Measurements from ENCODE around the gene ATXN1.
A peak's percentile ranks its signal among the peaks of the same experiment; 100 is the strongest.

ATXN1 gene

GRCh38 chr6:16332175-16332542 is 429.1 kb downstream of the ATXN1 start:
- peak; percentile 77 for DNase-seq (ENCODE audit: low read depth)

GRCh38 chr6:16331384-16332174 is 429.7 kb downstream of the ATXN1 start:
- peak; percentile 82 for DNase-seq (ENCODE audit: low read depth)

- DNase-seq (ENCODE audit: low read depth), result no peak
Observed at GRCh38 chr6:16329233-16329632, 432.0 kb downstream of the ATXN1 start.

GRCh38 chr6:16327777-16328325 is 433.4 kb downstream of the ATXN1 start:
- no peak for DNase-seq (ENCODE audit: low read depth)

- DNase-seq (ENCODE audit: low read depth), result no peak
Observed at GRCh38 chr6:16326971-16327776, 434.1 kb downstream of the ATXN1 start.

- no peak for DNase-seq (ENCODE audit: low read depth)
Observed at GRCh38 chr6:16326531-16326930, 434.7 kb downstream of the ATXN1 start.

- DNase-seq (ENCODE audit: low read depth), result peak; percentile 24
Observed at GRCh38 chr6:16324606-16325225, 436.5 kb downstream of the ATXN1 start.

GRCh38 chr6:16324184-16324583 is 437.1 kb downstream of the ATXN1 start:
- DNase-seq (ENCODE audit: low read depth), result no peak

- DNase-seq (ENCODE audit: low read depth), result peak; percentile 88
Observed at GRCh38 chr6:16322666-16323312, 438.5 kb downstream of the ATXN1 start.

GRCh38 chr6:16321826-16322225 is 439.4 kb downstream of the ATXN1 start:
- DNase-seq (ENCODE audit: low read depth), result no peak

- DNase-seq (ENCODE audit: low read depth), result no peak
Observed at GRCh38 chr6:16321341-16321710, 439.9 kb downstream of the ATXN1 start.

GRCh38 chr6:16320533-16321340 is 440.5 kb downstream of the ATXN1 start:
- peak; percentile 76 for DNase-seq (ENCODE audit: low read depth)

- peak; percentile 97 for DNase-seq (ENCODE audit: low read depth)
Observed at GRCh38 chr6:16319813-16320532, 441.3 kb downstream of the ATXN1 start.

GRCh38 chr6:16318953-16319720 is 442.1 kb downstream of the ATXN1 start:
- no peak for DNase-seq (ENCODE audit: low read depth)

GRCh38 chr6:16318538-16318937 is 442.7 kb downstream of the ATXN1 start:
- peak; percentile 89 for DNase-seq (ENCODE audit: low read depth)

- DNase-seq (ENCODE audit: low read depth), result peak; percentile 83
Observed at GRCh38 chr6:16316741-16317251, 444.5 kb downstream of the ATXN1 start.

GRCh38 chr6:16314296-16314695 is 447.0 kb downstream of the ATXN1 start:
- no peak for DNase-seq (ENCODE audit: low read depth)

- no peak for DNase-seq (ENCODE audit: low read depth)
Observed at GRCh38 chr6:16313732-16314131, 447.5 kb downstream of the ATXN1 start.

GRCh38 chr6:16311763-16312162 is 449.5 kb downstream of the ATXN1 start:
- DNase-seq (ENCODE audit: low read depth), result no peak

GRCh38 chr6:16306334-16306733 is 454.9 kb downstream of the ATXN1 start:
- no peak for DNase-seq (ENCODE audit: low read depth)

Data from EH (cell line).